ENCODE results near the gene JUNB.
"Not testable (repeated sequence)": the region's sequence is repeated elsewhere in the genome, so short reads cannot be mapped to it uniquely, and the experiment has no call there.

The JUNB gene

DNA sequence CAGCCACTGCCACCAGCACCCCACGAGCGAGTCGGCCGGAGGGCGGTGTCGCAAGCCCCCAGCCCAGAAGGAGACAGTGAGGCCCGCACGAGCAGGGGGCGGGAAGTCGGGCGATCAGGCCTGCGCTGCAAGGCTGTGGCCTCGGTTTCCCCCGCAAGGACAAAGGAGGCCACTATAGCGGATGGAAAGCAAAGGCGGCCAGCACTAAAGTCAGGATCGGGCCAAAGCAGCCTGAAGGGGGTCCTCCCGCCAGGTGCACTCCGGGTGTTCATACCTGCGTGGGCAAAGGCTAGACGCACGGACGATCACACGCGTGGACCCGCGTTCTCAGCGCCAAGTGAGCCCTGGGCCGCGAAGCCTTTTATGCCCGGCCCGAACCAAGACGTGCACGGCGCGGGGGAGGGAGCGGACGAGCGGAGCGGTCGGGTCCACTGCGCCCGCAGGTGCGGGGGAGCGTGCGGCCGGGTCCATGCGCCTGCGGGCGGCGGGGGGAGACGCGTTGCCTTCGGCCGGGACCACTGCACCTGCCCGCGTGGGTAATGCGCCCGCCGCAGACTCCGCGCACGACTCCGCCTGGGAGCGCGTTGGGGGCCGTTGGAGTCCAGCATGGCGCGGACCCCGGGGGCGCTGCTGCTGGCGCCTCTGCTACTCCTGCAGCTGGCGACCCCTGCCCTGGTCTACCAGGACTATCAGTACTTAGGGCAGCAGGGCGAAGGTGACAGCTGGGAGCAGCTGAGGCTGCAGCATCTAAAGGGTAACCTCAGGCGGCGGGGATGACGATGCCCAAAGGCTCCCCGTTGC lies 10.4 kb downstream of the JUNB start, which contains the start of the genes PRDX2 and THSD8:
TSS of gene PRDX2 (minus strand) at position 335 of the 801 bp plus-strand sequence. CDS start 539 bp downstream, outside the sequence.
TSS of gene THSD8 (plus strand) at position 604 of the 801 bp plus-strand sequence. CDS start at position 607, 3 bp downstream.
- Histone ChIP-seq H3K27ac (ENCODE audit: low read length) (no peak within 1 kb of the TSS), H3K4me1 (ENCODE audit: control insufficient read depth, low read depth, low read length) (peaks cover 9% of the 10 kb centered on the region), H3K9me3 (ENCODE audit: control insufficient read depth, low read depth, low read length) (no peaks in the 10 kb centered on the region), H3K9ac (ENCODE audit: low read length) (peak within 1 kb of the TSS; percentile 80), H3K4me3 (ENCODE audit: low read length) (peak within 1 kb of the TSS; percentile 78), H3K27me3 (ENCODE audit: control insufficient read depth, insufficient read depth, low read length) (peaks cover 7% of the 10 kb centered on the region), H3K36me3 (ENCODE audit: control insufficient read depth, low read depth, low read length) (peaks cover 23% of the 10 kb centered on the region)

DNA sequence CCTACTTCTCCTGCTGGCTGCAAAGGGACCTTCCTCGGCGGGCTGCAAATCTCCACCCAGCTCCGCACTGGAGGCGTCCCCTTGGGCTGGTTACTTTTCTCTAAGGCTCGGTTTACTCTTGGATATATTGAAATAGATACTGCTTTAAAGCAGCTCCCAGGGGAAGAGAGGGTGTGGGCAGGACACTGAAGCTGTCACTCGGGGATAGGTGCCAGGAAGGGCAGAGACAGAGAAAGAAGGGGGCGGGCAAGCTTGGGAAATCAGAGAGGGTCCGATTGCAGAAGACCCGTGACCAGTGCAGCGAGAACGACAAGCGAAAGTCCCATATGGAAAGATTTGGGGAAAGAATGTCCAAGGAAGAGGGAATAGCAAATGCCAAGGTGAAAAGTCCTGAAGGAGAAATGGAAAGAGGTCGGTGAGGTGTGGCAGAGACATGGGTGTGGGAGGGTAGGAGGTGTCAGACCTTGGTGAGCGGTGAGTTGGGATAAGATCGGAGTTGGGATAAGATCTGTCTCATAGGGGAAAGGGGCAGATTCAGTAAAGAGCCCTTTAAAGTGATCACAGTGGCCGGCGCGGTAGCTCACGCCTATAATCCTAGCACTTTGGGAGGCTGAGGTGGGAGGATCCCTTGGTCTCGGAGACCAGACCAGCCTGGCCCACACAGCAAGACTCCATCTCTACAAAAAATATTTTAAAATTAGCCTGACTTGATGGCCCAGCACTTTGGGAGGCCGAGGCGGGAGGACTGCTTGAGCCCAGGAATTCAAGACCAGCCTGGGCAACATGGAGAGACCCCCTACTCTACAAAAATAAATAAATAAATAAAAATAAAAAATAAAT lies 11.2 kb downstream of the JUNB start:
- Histone ChIP-seq H3K9ac (ENCODE audit: low read length) (no peak overlapping the region), H3K27me3 (ENCODE audit: control insufficient read depth, insufficient read depth, low read length) (peaks cover 7% of the 10 kb centered on the region), H3K4me3 (ENCODE audit: low read length) (peak overlapping the region; percentile 78), H3K36me3 (ENCODE audit: control insufficient read depth, low read depth, low read length) (peaks cover 18% of the 10 kb centered on the region), H3K27ac (ENCODE audit: low read length) (no peak overlapping the region), H3K9me3 (ENCODE audit: control insufficient read depth, low read depth, low read length) (no peaks in the 10 kb centered on the region), H3K4me1 (ENCODE audit: control insufficient read depth, low read depth, low read length) (peaks cover 13% of the 10 kb centered on the region)

DNA sequence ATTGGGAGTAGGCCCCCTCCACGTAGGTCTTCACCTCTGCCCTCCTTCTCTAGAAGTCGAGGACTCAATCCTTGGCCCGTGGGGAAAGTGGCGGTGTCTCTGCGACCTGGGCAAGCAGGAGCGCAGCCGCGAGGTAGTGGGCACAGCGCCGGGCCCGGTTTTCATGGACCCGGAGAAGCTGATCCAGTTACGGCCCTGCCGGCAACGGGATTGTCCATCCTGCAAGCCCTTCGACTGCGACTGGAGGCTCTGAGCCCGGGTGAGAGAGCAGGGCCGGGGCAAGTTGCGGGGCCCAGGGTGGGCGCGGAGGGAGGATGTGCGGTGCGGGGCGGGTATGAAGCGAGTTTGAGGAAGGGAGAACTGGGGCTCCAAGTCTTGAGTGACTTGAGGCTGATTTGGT lies 12.8 kb downstream of the JUNB start:
- no peaks in the 10 kb centered on the region for H3K9me3 ChIP-seq (ENCODE audit: control insufficient read depth, low read depth, low read length)
- no peak overlapping the region for H3K4me3 ChIP-seq (ENCODE audit: low read length)
- peaks cover 13% of the 10 kb centered on the region for H3K4me1 ChIP-seq (ENCODE audit: control insufficient read depth, low read depth, low read length)
- H3K27me3 ChIP-seq (ENCODE audit: control insufficient read depth, insufficient read depth, low read length) = peaks cover 7% of the 10 kb centered on the region
- no peak overlapping the region for H3K9ac ChIP-seq (ENCODE audit: low read length)
- peaks cover 20% of the 10 kb centered on the region for H3K36me3 ChIP-seq (ENCODE audit: control insufficient read depth, low read depth, low read length)
- no peak overlapping the region for H3K27ac ChIP-seq (ENCODE audit: low read length)

DNA sequence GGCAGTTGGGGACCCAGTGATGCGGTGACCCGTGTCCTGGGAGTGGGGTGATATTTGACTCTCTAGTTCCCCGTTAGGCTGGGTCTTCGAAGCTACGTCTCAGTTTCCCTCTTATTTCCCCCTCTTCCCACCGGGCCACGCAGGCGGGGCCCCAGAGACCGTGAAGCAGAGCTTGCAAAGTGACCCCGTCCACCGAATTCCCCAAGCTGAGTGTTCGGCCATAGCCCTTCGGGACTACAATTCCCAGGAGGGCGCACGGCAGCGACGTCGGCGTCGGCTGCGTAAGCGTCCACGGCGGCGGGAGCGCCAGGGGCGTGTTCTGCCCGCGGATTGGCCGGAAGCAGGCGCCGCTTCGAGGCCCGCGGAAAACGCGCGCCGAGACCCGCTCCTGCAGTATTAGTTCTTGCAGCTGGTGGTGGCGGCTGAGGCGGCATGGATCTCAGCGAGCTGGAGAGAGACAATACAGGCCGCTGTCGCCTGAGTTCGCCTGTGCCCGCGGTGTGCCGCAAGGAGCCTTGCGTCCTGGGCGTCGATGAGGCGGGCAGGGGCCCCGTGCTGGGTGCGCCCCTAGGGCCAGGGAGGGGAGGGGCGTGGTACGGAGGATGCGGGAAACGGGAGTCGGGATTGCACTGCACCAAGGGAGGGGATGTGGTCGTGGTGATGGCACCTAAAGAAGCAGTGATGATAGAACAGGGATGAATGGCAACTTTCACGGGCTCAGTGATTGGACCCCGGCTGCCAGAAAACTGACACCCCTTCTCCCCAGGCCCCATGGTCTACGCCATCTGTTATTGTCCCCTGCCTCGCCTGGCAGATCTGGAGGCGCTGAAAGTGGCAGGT lies 15.2 kb downstream of the JUNB start, which contains the start of gene RNASEH2A:
TSS of gene RNASEH2A (plus strand) at position 343 of the 840 bp plus-strand sequence. CDS start at position 433, 90 bp downstream.
- H3K9me3 ChIP-seq (ENCODE audit: control insufficient read depth, low read depth, low read length) = no peaks in the 10 kb centered on the region
- H3K4me1 ChIP-seq (ENCODE audit: control insufficient read depth, low read depth, low read length) = peaks cover 8% of the 10 kb centered on the region
- H3K27ac ChIP-seq (ENCODE audit: low read length) = peak within 1 kb of the TSS; percentile 41
- peak within 1 kb of the TSS; percentile 70 for H3K9ac ChIP-seq (ENCODE audit: low read length)
- H3K27me3 ChIP-seq (ENCODE audit: control insufficient read depth, insufficient read depth, low read length) = peaks cover 7% of the 10 kb centered on the region
- H3K4me3 ChIP-seq (ENCODE audit: low read length) = peak within 1 kb of the TSS; percentile 87
- peaks cover 15% of the 10 kb centered on the region for H3K36me3 ChIP-seq (ENCODE audit: control insufficient read depth, low read depth, low read length)

DNA sequence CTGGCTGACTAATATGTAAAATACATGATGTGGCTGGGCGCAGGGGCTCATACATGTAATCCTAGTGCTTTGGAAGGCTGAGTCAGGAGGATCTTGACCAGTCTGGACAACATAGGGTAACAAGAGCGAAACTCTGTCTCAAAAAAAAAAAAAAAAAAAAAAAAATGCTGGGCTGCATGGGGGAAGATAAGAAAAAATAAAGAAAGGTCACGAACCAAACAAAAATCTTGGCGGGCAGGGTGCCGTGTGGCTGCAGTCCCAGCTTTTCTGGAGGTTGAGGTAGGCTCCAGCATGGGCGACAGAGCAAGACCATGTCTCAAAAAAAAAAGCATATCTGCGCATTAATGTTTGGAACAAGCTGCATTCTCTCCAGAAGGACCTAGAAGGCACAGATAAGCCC lies 23.8 kb downstream of the JUNB start:
- no peak overlapping the region for H3K4me3 ChIP-seq (ENCODE audit: low read length)
- H3K9ac ChIP-seq (ENCODE audit: low read length) = no peak overlapping the region
- peaks cover 7% of the 10 kb centered on the region for H3K36me3 ChIP-seq (ENCODE audit: control insufficient read depth, low read depth, low read length)
- no peak overlapping the region for H3K27ac ChIP-seq (ENCODE audit: low read length)
- no peaks in the 10 kb centered on the region for H3K4me1 ChIP-seq (ENCODE audit: control insufficient read depth, low read depth, low read length)
- no peaks in the 10 kb centered on the region for H3K9me3 ChIP-seq (ENCODE audit: control insufficient read depth, low read depth, low read length)
- no peaks in the 10 kb centered on the region for H3K27me3 ChIP-seq (ENCODE audit: control insufficient read depth, insufficient read depth, low read length)

DNA sequence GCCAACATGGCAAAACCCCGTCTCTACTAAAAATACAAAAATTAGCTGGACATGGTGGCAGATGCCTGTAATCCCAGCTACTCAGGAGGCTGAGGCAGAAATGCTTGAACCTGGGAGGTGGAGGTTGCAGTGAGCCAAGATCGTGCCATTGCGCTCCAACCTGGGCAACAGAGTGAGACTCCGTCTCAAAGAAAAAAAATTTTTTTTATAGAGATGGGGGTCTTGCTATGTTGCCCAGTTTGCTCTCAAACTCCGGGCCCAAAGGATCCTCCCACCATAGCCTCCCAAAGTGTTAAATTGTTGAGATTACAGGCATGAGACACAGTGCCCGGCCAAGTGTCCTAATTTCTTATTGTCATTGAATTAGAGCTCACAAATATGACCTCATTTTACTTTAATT lies 25.9 kb downstream of the JUNB start:
- H3K4me3 ChIP-seq (ENCODE audit: low read length); H3K9me3 ChIP-seq (ENCODE audit: control insufficient read depth, low read depth, low read length); H3K9ac ChIP-seq (ENCODE audit: low read length); H3K36me3 ChIP-seq (ENCODE audit: control insufficient read depth, low read depth, low read length); H3K27me3 ChIP-seq (ENCODE audit: control insufficient read depth, insufficient read depth, low read length); H3K27ac ChIP-seq (ENCODE audit: low read length); H3K4me1 ChIP-seq (ENCODE audit: control insufficient read depth, low read depth, low read length): not testable (repeated sequence)

DNA sequence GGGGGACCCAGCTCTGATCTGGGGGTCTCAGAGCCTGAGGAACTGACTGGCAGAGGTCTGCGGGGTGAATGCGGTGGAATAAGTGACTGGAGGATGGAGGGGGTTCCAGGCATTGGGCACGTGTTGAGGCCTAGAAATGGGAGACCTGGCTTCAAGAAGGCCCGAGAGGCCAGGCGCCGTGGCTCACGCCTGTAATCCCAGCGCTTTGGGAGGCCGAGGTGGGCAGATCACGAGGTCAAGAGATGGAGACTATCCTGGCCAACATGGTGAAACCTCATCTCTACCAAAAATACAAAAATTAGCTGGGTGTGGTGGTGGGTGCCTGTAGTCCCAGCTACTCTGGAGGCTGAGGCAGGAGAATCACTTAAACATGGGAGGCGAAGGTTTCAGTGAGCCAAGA lies 26.5 kb downstream of the JUNB start:
- H3K9me3 ChIP-seq (ENCODE audit: control insufficient read depth, low read depth, low read length); H3K27me3 ChIP-seq (ENCODE audit: control insufficient read depth, insufficient read depth, low read length); H3K4me1 ChIP-seq (ENCODE audit: control insufficient read depth, low read depth, low read length); H3K4me3 ChIP-seq (ENCODE audit: low read length); H3K9ac ChIP-seq (ENCODE audit: low read length); H3K36me3 ChIP-seq (ENCODE audit: control insufficient read depth, low read depth, low read length); H3K27ac ChIP-seq (ENCODE audit: low read length): not testable (repeated sequence)

DNA sequence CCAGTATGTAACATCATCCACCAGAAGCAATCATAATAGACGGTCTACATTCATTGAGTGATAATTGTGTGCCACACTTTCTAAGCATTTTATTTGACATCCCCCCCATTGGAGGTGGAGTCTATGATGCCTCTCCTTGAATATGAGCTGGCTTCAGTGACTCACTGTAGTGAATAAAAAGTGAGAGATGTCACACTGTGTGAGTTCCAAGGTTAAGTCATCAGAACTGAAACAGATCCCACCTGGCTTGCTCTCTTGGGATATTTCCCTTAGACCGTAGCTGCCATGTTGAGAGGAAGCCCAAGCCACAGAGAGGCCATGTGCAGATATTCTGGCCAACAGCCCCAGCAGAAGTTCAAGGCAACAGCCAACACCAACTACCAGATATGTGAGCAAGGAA lies 30.5 kb downstream of the JUNB start:
- Histone ChIP-seq H3K9ac (ENCODE audit: low read length) (no peak overlapping the region), H3K9me3 (ENCODE audit: control insufficient read depth, low read depth, low read length) (no peaks in the 10 kb centered on the region), H3K36me3 (ENCODE audit: control insufficient read depth, low read depth, low read length) (no peaks in the 10 kb centered on the region), H3K27ac (ENCODE audit: low read length) (no peak overlapping the region), H3K4me3 (ENCODE audit: low read length) (no peak overlapping the region), H3K4me1 (ENCODE audit: control insufficient read depth, low read depth, low read length) (no peaks in the 10 kb centered on the region), H3K27me3 (ENCODE audit: control insufficient read depth, insufficient read depth, low read length) (no peaks in the 10 kb centered on the region)

DNA sequence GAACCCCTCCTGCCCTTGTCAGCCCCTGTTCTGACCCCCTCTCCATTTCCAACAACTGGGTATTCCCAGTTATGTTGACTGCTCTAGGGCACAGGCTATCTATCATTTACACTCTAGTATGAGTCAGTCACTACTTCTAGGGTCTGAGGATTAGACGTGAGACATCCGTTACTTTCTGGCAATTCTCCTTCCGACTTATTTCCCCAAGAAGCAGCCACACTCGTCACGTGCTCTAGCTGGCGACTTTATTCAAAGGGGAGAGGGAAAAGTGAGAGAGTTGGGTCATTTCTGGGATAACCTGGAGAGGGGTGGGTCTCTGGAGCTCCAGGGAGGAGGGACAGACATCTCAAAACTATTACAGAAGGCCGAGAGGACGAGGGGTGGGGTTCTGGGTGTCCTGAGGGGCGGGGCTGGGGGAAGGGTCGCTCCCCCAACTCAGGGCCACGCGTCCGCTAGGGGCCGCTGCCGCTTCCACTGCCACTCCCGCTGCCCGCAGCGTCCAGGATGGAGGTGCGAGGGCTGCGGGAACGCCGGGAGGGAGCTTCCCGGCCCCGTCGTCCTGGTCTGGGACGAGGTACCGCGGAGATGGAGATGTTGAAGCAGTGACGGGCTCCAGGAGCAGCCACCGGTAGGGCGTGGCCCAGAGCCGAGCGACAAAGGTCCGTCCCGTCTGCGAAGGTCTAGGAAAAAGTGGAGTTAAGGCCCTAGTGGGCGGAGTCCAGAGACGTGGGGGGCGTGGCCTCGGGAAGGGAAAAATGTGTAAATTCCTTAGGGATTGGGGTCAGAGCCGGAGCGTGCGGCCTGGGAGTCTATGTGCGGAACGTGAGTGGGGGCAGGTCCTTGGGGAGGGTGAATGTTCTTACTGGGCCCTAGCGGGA lies 34.2 kb downstream of the JUNB start:
- Histone ChIP-seq H3K4me1 (ENCODE audit: control insufficient read depth, low read depth, low read length) (no peaks in the 10 kb centered on the region), H3K9me3 (ENCODE audit: control insufficient read depth, low read depth, low read length) (no peaks in the 10 kb centered on the region), H3K36me3 (ENCODE audit: control insufficient read depth, low read depth, low read length) (no peaks in the 10 kb centered on the region), H3K27me3 (ENCODE audit: control insufficient read depth, insufficient read depth, low read length) (no peaks in the 10 kb centered on the region), H3K27ac (ENCODE audit: low read length) (no peak overlapping the region), H3K4me3 (ENCODE audit: low read length) (peak overlapping the region; percentile 43), H3K9ac (ENCODE audit: low read length) (no peak overlapping the region)

DNA sequence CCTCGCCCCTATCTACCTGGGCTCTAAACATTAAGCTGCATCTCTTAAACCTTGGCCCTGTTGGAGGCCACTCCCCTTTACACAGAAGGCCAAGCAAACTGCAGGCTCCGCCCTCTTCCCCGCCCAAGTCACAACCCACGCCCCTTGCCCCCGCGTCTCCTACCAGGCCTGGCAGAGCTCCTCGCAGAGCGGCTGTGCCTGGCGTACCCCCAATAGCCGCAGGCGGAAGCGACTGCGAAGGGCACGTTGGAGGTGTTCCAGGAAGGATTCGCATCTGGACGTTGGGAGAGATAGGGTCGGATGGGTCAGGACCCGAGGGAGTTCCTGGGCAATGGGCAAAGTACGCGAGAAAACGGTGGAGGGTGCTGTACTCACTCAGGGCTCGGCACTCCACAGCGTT lies 37.2 kb downstream of the JUNB start:
- Histone ChIP-seq H3K36me3 (ENCODE audit: control insufficient read depth, low read depth, low read length) (no peaks in the 10 kb centered on the region), H3K27me3 (ENCODE audit: control insufficient read depth, insufficient read depth, low read length) (peaks cover 23% of the 10 kb centered on the region), H3K4me3 (ENCODE audit: low read length) (peak overlapping the region; percentile 11), H3K9ac (ENCODE audit: low read length) (no peak overlapping the region), H3K9me3 (ENCODE audit: control insufficient read depth, low read depth, low read length) (no peaks in the 10 kb centered on the region), H3K27ac (ENCODE audit: low read length) (no peak overlapping the region), H3K4me1 (ENCODE audit: control insufficient read depth, low read depth, low read length) (peaks cover 3% of the 10 kb centered on the region)
